ENCODE data around the gene EIF3I. TPM values are rescaled to one million over a fixed set of nuclear protein-coding genes. Genes with fewer than 3 reads are reported as not detected.

The EIF3I gene
- total RNA-seq, 1 experiment from 2014 or later, result 259 TPM

- DNase-seq (ENCODE audit: unreplicated experiment), result no peak
- no peaks in the 10 kb centered on the region for H3K9me3 Mint-ChIP-seq (ENCODE audit: unreplicated experiment)
- peaks cover 40% of the 10 kb centered on the region for H3K27me3 Mint-ChIP-seq (ENCODE audit: insufficient read depth, unreplicated experiment)
- no TSS peak for BruUV-seq (replicated peaks)
- H3K27ac Mint-ChIP-seq (ENCODE audit: low read depth, unreplicated experiment), result no peak overlapping the region
- no peak overlapping the region for H3K4me3 Mint-ChIP-seq (ENCODE audit: unreplicated experiment)
- TF ChIP-seq, protein P1, sequence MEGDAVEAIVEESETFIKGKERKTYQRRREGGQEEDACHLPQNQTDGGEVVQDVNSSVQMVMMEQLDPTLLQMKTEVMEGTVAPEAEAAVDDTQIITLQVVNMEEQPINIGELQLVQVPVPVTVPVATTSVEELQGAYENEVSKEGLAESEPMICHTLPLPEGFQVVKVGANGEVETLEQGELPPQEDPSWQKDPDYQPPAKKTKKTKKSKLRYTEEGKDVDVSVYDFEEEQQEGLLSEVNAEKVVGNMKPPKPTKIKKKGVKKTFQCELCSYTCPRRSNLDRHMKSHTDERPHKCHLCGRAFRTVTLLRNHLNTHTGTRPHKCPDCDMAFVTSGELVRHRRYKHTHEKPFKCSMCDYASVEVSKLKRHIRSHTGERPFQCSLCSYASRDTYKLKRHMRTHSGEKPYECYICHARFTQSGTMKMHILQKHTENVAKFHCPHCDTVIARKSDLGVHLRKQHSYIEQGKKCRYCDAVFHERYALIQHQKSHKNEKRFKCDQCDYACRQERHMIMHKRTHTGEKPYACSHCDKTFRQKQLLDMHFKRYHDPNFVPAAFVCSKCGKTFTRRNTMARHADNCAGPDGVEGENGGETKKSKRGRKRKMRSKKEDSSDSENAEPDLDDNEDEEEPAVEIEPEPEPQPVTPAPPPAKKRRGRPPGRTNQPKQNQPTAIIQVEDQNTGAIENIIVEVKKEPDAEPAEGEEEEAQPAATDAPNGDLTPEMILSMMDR (IDR thresholded peaks at IDR 0.05; ENCODE audit: unreplicated experiment), result no peak
- H3K4me1 Mint-ChIP-seq (ENCODE audit: insufficient read depth, unreplicated experiment), result no peaks in the 10 kb centered on the region
- H3K36me3 Mint-ChIP-seq (ENCODE audit: insufficient read depth, unreplicated experiment), result no peaks in the 10 kb centered on the region
- intact Hi-C loops (cut with micrococcal nuclease), result no loop called here
- ChIA-PET CTCF (no interaction called here), POLR2A (no interaction called here)
Measured at GRCh38 chr1:32273391-32274208, 51.4 kb downstream of the EIF3I start.

DNA sequence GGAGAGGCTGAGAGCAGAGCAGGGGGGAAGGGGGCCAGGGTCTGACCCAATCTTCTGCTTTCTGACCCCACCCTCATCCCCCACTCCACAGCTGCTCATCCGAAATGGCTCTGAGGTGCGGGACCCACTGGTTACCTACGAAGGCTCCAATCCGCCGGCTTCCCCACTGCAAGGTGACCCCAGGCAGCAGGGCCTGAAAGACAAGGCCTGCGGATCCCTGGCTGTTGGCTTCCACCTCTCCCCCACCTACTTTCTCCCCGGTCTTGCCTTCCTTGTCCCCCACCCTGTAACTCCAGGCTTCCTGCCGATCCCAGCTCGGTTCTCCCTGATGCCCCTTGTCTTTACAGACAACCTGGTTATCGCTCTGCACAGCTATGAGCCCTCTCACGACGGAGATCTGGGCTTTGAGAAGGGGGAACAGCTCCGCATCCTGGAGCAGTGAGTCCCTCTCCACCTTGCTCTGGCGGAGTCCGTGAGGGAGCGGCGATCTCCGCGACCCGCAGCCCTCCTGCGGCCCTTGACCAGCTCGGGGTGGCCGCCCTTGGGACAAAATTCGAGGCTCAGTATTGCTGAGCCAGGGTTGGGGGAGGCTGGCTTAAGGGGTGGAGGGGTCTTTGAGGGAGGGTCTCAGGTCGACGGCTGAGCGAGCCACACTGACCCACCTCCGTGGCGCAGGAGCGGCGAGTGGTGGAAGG is 52.6 kb downstream of the EIF3I start:
- H3K4me1 Mint-ChIP-seq (ENCODE audit: insufficient read depth, unreplicated experiment), result no peaks in the 10 kb centered on the region
- POLR2A ChIA-PET, result no interaction called here
- BruUV-seq (replicated peaks), result no TSS peak
- no peak for DNase-seq (ENCODE audit: unreplicated experiment)
- CTCF ChIA-PET, result no interaction called here
- no peak overlapping the region for H3K27ac Mint-ChIP-seq (ENCODE audit: low read depth, unreplicated experiment)
- TF ChIP-seq, protein P1 (IDR thresholded peaks at IDR 0.05; ENCODE audit: unreplicated experiment), result no peak
- H3K4me3 Mint-ChIP-seq (ENCODE audit: unreplicated experiment), result no peak overlapping the region
- H3K27me3 Mint-ChIP-seq (ENCODE audit: insufficient read depth, unreplicated experiment), result peaks cover 40% of the 10 kb centered on the region
- H3K9me3 Mint-ChIP-seq (ENCODE audit: unreplicated experiment), result no peaks in the 10 kb centered on the region
- intact Hi-C loops (cut with micrococcal nuclease), result no loop called here
- H3K36me3 Mint-ChIP-seq (ENCODE audit: insufficient read depth, unreplicated experiment), result no peaks in the 10 kb centered on the region

GRCh38 chr1:32275424-32275823 is 53.2 kb downstream of the EIF3I start:
- H3K9me3 Mint-ChIP-seq (ENCODE audit: unreplicated experiment), result no peaks in the 10 kb centered on the region
- TF ChIP-seq, protein P1 (IDR thresholded peaks at IDR 0.05; ENCODE audit: unreplicated experiment), result no peak
- CTCF ChIA-PET, result no interaction called here
- no peak overlapping the region for H3K27ac Mint-ChIP-seq (ENCODE audit: low read depth, unreplicated experiment)
- no peak overlapping the region for H3K4me3 Mint-ChIP-seq (ENCODE audit: unreplicated experiment)
- BruUV-seq (replicated peaks), result no TSS peak
- no peak for DNase-seq (ENCODE audit: unreplicated experiment)
- no peaks in the 10 kb centered on the region for H3K36me3 Mint-ChIP-seq (ENCODE audit: insufficient read depth, unreplicated experiment)
- intact Hi-C loops (cut with micrococcal nuclease), result no loop called here
- POLR2A ChIA-PET, result no interaction called here
- H3K27me3 Mint-ChIP-seq (ENCODE audit: insufficient read depth, unreplicated experiment), result peaks cover 40% of the 10 kb centered on the region
- no peaks in the 10 kb centered on the region for H3K4me1 Mint-ChIP-seq (ENCODE audit: insufficient read depth, unreplicated experiment)

DNA sequence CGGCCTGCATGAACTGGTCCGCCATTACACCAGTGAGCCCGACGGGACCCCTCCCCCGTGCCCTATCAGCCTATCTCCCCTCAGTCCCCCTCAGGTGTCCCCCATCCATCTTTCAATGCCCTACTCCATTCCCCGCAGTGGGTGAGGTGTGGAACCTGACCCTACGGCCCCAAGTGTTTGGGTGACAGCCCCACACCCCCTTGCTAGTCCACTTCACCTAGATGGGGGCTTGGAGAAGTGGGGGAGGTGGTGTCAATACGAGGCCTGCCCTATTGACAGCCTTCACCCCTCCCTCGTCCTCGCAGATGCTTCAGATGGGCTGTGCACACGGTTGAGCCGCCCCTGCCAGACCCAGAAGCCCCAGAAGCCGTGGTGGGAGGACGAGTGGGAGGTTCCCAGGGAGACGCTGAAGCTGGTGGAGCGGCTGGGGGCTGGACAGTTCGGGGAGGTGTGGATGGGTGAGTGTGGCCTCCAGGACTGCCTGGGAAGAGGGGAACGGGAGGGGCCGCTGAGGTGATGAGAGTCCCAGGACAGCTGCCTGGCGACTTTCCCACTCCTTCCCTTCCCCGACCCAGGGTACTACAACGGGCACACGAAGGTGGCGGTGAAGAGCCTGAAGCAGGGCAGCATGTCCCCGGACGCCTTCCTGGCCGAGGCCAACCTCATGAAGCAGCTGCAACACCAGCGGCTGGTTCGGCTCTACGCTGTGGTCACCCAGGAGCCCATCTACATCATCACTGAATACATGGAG is 54.0 kb downstream of the EIF3I start:
- Mint-ChIP-seq H3K4me1 (ENCODE audit: insufficient read depth, unreplicated experiment) (no peaks in the 10 kb centered on the region), H3K27me3 (ENCODE audit: insufficient read depth, unreplicated experiment) (peaks cover 40% of the 10 kb centered on the region), H3K4me3 (ENCODE audit: unreplicated experiment) (no peak overlapping the region), H3K9me3 (ENCODE audit: unreplicated experiment) (no peaks in the 10 kb centered on the region), H3K36me3 (ENCODE audit: insufficient read depth, unreplicated experiment) (no peaks in the 10 kb centered on the region), H3K27ac (ENCODE audit: low read depth, unreplicated experiment) (no peak overlapping the region)
- DNase-seq (ENCODE audit: unreplicated experiment), result no peak
- TF ChIP-seq, protein P1 (IDR thresholded peaks at IDR 0.05; ENCODE audit: unreplicated experiment), result no peak
- POLR2A ChIA-PET, result interaction anchor here (0.7 kb wide), 1 partner anchor 36 kb away, joined by 4 read pairs; no protein-coding TSS in a partner anchor
- intact Hi-C loops (cut with micrococcal nuclease), result no loop called here
- CTCF ChIA-PET, result interaction anchor here (0.6 kb wide), 1 partner anchor 15 kb away, joined by 3 read pairs; no protein-coding TSS in a partner anchor
- BruUV-seq (replicated peaks), result no TSS peak

All from MCF 10A (cell line).